GM20000 (cell line): ENCODE measurements around the gene ADGRD1.

Experiments used
- DNase-seq: peaks from one replicate; pipeline ENCODE4 v3.0.0; 2012; ENCODE audit warnings: low spot score
- TF ChIP-seq, protein P1 (sequence below): IDR thresholded peaks from 2 replicates; pipeline ENCODE4 v1.5.1; 2012; ENCODE audit warnings: mild to moderate bottlenecking, control low read depth; ENCODE audit errors: extremely low read depth, missing control alignments

Gene ADGRD1

GRCh38 chr12:131061041-131061806 is 107.5 kb downstream of the ADGRD1 start:
- DNase-seq = no peak
- TF ChIP-seq, protein P1, sequence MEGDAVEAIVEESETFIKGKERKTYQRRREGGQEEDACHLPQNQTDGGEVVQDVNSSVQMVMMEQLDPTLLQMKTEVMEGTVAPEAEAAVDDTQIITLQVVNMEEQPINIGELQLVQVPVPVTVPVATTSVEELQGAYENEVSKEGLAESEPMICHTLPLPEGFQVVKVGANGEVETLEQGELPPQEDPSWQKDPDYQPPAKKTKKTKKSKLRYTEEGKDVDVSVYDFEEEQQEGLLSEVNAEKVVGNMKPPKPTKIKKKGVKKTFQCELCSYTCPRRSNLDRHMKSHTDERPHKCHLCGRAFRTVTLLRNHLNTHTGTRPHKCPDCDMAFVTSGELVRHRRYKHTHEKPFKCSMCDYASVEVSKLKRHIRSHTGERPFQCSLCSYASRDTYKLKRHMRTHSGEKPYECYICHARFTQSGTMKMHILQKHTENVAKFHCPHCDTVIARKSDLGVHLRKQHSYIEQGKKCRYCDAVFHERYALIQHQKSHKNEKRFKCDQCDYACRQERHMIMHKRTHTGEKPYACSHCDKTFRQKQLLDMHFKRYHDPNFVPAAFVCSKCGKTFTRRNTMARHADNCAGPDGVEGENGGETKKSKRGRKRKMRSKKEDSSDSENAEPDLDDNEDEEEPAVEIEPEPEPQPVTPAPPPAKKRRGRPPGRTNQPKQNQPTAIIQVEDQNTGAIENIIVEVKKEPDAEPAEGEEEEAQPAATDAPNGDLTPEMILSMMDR = no peak

DNA sequence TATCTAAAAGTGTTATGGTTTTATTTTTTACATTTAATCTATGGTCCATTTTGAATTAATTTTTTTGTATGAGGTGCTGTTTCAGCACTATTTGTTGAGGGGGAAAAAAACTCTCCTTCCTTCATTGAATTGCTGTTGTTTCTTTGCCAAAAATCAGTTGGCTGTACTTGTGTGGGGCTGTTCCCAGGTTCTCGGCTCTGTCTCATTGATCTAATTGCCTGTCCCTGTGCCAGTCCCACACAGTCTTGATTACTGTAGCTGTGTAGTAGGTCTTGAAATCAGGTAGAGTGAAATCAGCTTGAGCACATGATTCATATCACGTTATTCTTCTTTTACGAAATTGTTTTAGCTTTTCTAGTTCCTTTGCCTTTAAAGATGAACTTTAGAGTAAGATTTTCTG is 109.7 kb downstream of the ADGRD1 start:
- TF ChIP-seq, protein P1 = no peak
- DNase-seq = no peak

GRCh38 chr12:131063960-131064359 is 110.3 kb downstream of the ADGRD1 start:
- no peak for DNase-seq
- TF ChIP-seq, protein P1 = no peak

GRCh38 chr12:131065279-131065678 is 111.6 kb downstream of the ADGRD1 start:
- DNase-seq = no peak
- TF ChIP-seq, protein P1 = no peak

DNA sequence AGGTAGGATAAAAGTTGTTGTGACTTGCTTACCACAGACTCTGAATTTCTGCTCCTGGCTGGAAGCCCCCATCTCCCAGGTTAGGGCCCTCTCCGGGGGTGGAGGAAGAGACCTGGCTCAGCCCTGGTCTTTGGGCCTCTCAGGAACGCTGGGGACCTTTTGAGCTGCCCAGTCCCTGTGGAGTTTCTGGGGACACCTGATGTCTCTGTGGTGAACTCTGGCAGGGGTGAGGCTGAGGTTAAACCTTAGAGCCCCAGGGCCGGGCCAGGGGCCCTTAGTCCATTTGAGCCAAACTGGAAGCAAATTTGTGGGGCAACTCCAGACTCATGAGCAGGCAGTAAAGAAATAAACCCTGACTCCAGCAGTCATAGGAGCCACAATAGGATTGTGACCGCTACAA is 112.1 kb downstream of the ADGRD1 start:
- no peak for DNase-seq
- TF ChIP-seq, protein P1 = no peak

DNA sequence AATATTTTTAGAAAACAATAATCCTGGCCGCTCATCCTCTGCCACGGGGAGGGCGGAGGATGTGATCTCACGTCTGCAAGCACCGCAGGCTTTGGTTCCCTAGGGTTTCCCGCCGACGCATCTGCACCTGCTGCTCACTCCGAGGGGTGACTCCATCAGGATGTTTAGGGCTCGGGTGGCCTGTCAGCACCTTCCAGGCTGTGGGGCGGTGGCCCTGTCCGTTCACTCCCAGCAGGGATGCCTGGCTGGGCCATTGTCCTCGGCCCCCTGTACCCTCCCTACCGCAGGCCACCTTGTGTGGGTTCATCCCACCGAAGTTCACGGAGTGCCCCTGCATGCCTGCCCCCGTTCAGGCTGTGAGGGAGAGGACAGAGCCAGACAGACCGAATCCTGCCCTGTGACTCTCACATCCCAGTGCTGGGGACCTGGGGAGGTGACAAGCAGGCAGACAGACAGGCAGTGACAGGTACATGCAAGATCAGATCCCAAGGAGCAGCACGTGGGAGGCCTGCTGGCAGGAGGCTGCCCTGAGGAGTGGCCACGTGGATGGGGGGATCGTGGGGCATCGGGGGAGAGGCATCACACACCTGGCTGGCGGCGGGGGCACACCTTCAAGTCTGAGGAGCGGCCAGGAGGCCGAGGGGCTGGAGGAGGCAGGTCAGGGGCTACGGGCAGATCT is 112.6 kb downstream of the ADGRD1 start:
- DNase-seq = no peak
- TF ChIP-seq, protein P1 = no peak

DNA sequence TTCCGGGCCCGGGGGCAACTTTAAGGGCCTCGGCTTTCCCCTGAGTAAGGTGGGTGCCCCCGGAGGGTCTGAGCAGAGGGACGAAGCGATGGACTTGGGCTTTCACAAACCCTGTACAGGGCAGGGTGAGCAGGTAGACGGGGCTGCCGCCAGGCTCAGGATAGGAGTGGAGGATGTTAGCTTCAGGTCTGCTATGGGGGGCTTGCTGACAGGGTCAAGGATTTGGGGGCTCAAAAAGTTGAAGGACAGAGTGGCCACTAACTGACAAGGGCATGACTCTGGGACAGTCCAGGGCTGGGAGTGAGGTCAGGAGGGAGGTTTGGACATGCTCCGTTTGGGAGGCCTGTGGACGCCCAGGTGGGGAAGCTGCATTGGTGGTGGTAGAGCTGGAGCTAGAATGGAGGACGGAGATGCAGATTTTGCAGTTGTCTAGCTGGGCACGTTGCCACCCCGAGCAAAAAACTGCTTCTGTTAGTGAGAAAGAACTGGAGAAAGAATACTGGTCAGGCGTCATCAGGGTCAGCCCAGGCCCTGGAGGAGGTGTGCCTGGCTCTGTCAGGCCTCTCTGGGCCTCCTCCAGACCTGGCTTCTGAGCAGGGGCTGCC is 113.3 kb downstream of the ADGRD1 start:
- TF ChIP-seq, protein P1 = no peak
- DNase-seq = no peak
